ENCODE data around the gene PTBP3.
"Not testable (repeated sequence)": the region's sequence is repeated elsewhere in the genome, so short reads cannot be mapped to it uniquely, and the experiment has no call there.

The PTBP3 gene

GRCh38 chr9:112274600-112274999, 58.8 kb downstream of the PTBP3 start:
- in situ Hi-C loops (cut with HindIII; ENCODE audit: low sequenced_read_pairs), result no loop called here

- in situ Hi-C loops (cut with HindIII; ENCODE audit: low sequenced_read_pairs), result no loop called here
These were observed 59.5 kb downstream of the PTBP3 start for GRCh38 chr9:112273876-112274275.

GRCh38 chr9:112271466-112272098, 61.8 kb downstream of the PTBP3 start:
- in situ Hi-C loops (cut with HindIII; ENCODE audit: low sequenced_read_pairs), result no loop called here

- in situ Hi-C loops (cut with HindIII; ENCODE audit: low sequenced_read_pairs), result no loop called here
These were observed 65.0 kb downstream of the PTBP3 start for GRCh38 chr9:112268413-112268812.

- in situ Hi-C loops (cut with HindIII; ENCODE audit: low sequenced_read_pairs), result not testable (repeated sequence)
These were observed 66.3 kb downstream of the PTBP3 start for GRCh38 chr9:112267086-112267485.

- in situ Hi-C loops (cut with HindIII; ENCODE audit: low sequenced_read_pairs), result no loop called here
These were observed 68.0 kb downstream of the PTBP3 start for GRCh38 chr9:112265391-112265790.

GRCh38 chr9:112262577-112262976, 70.8 kb downstream of the PTBP3 start:
- in situ Hi-C loops (cut with HindIII; ENCODE audit: low sequenced_read_pairs), result no loop called here

GRCh38 chr9:112261133-112261532, 72.3 kb downstream of the PTBP3 start:
- in situ Hi-C loops (cut with HindIII; ENCODE audit: low sequenced_read_pairs), result no loop called here

- in situ Hi-C loops (cut with HindIII; ENCODE audit: low sequenced_read_pairs), result loop anchor here (5.0 kb wide), 1 partner anchor 56 kb away; no protein-coding TSS in a partner anchor
These were observed 75.3 kb downstream of the PTBP3 start for GRCh38 chr9:112258106-112258505.

- in situ Hi-C loops (cut with HindIII; ENCODE audit: low sequenced_read_pairs), result no loop called here
These were observed 81.2 kb downstream of the PTBP3 start for GRCh38 chr9:112252194-112252593.

GRCh38 chr9:112249277-112249676, 84.1 kb downstream of the PTBP3 start:
- in situ Hi-C loops (cut with HindIII; ENCODE audit: low sequenced_read_pairs), result no loop called here

GRCh38 chr9:112248722-112249121, 84.7 kb downstream of the PTBP3 start:
- in situ Hi-C loops (cut with HindIII; ENCODE audit: low sequenced_read_pairs), result no loop called here

GRCh38 chr9:112247090-112247489, 86.3 kb downstream of the PTBP3 start:
- in situ Hi-C loops (cut with HindIII; ENCODE audit: low sequenced_read_pairs), result no loop called here

GRCh38 chr9:112245126-112245525, 88.3 kb downstream of the PTBP3 start:
- in situ Hi-C loops (cut with HindIII; ENCODE audit: low sequenced_read_pairs), result no loop called here

- in situ Hi-C loops (cut with HindIII; ENCODE audit: low sequenced_read_pairs), result no loop called here
These were observed 91.1 kb downstream of the PTBP3 start for GRCh38 chr9:112242147-112242804.

GRCh38 chr9:112241491-112241890, 91.9 kb downstream of the PTBP3 start:
- in situ Hi-C loops (cut with HindIII; ENCODE audit: low sequenced_read_pairs), result no loop called here

- in situ Hi-C loops (cut with HindIII; ENCODE audit: low sequenced_read_pairs), result loop anchor here (5.0 kb wide), 1 partner anchor 93 kb away; the partner anchor contains the start of gene PTBP3
These were observed 93.7 kb downstream of the PTBP3 start for GRCh38 chr9:112239708-112240107.

GRCh38 chr9:112239284-112239683, 94.1 kb downstream of the PTBP3 start:
- in situ Hi-C loops (cut with HindIII; ENCODE audit: low sequenced_read_pairs), result loop anchor here (5.0 kb wide), 1 partner anchor 93 kb away; the partner anchor contains the start of gene PTBP3

- in situ Hi-C loops (cut with HindIII; ENCODE audit: low sequenced_read_pairs), result loop anchor here (5.0 kb wide), 1 partner anchor 98 kb away; the partner anchor contains the start of gene PTBP3
These were observed 98.6 kb downstream of the PTBP3 start for GRCh38 chr9:112234779-112235178.

GRCh38 chr9:112233769-112234168, 99.7 kb downstream of the PTBP3 start:
- in situ Hi-C loops (cut with HindIII; ENCODE audit: low sequenced_read_pairs), result no loop called here

- in situ Hi-C loops (cut with HindIII; ENCODE audit: low sequenced_read_pairs), result no loop called here
These were observed 101.2 kb downstream of the PTBP3 start for GRCh38 chr9:112232233-112232632.

- in situ Hi-C loops (cut with HindIII; ENCODE audit: low sequenced_read_pairs), result no loop called here
These were observed 107.3 kb downstream of the PTBP3 start for GRCh38 chr9:112226091-112226490.

All from endothelial cell of hepatic sinusoid (primary cell).